ENCODE data around the gene GREM1. TPM values are rescaled to one million over a fixed set of nuclear protein-coding genes. Genes with fewer than 3 reads are reported as not detected.

Gene GREM1
- total RNA-seq, result 1 to 10 TPM; 1.6 to 2.4 TPM
- 1 to 10 TPM in 1 of 2 donors, under 1 TPM in 1; 0.06 to 1.8 TPM for polyA plus RNA-seq
- long read RNA-seq, donor 1, result 0 reads
- long read RNA-seq, donor 2, result 0 reads
- long read RNA-seq, donor 3, result 0 reads
- long read RNA-seq, donor 4, result 0 reads
- long read RNA-seq, donor 5, result 0 reads

GRCh38 chr15:32717426-32718226, at the start of gene GREM1:
TSS of gene GREM1 (plus strand) at chr15:32718004. CDS start at chr15:32730691, 12,687 bp downstream.
- H3K4me1 ChIP-seq (ENCODE audit: control insufficient read depth in 5 of 5, insufficient read depth in 5 of 5, low read length in 5 of 5), result peaks cover 0 to 14% (median 9%) of the 10 kb centered on the region in 5 donors
- 2% methylated on average over 88 to 99 of the region's 99 CpGs for WGBS, 2 donors
- TF ChIP-seq, protein P1, sequence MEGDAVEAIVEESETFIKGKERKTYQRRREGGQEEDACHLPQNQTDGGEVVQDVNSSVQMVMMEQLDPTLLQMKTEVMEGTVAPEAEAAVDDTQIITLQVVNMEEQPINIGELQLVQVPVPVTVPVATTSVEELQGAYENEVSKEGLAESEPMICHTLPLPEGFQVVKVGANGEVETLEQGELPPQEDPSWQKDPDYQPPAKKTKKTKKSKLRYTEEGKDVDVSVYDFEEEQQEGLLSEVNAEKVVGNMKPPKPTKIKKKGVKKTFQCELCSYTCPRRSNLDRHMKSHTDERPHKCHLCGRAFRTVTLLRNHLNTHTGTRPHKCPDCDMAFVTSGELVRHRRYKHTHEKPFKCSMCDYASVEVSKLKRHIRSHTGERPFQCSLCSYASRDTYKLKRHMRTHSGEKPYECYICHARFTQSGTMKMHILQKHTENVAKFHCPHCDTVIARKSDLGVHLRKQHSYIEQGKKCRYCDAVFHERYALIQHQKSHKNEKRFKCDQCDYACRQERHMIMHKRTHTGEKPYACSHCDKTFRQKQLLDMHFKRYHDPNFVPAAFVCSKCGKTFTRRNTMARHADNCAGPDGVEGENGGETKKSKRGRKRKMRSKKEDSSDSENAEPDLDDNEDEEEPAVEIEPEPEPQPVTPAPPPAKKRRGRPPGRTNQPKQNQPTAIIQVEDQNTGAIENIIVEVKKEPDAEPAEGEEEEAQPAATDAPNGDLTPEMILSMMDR (IDR thresholded peaks at IDR 0.05; ENCODE audit: control extremely low read depth, extremely low read depth), result no peak
- H3K27me3 ChIP-seq (ENCODE audit: control insufficient read depth in 3 of 3, insufficient read depth in 3 of 3, low read length in 2 of 3), result peaks cover 31 to 93% (median 75%) of the 10 kb centered on the region in 3 donors
- peak in 1 of 3 donors; percentile 35 for DNase-seq
- H3K9ac ChIP-seq (ENCODE audit: insufficient read depth in 1 of 2, low read length in 2 of 2), result no peak within 1 kb of the TSS
- H3K27ac ChIP-seq (ENCODE audit: low read depth in 1 of 2, low read length in 1 of 2), result no peak within 1 kb of the TSS
- H3K4me3 ChIP-seq, result no peak within 1 kb of the TSS
- no peaks in the 10 kb centered on the region for H3K36me3 ChIP-seq (ENCODE audit: control insufficient read depth in 4 of 4, insufficient read depth in 4 of 4, low read length in 4 of 4)
- no peak for ATAC-seq (ENCODE audit: insufficient read depth, low FRiP score)
- H3K9me3 ChIP-seq (ENCODE audit: control insufficient read depth in 4 of 4, insufficient read depth in 3 of 4, low read length in 3 of 4), result peaks cover 0 to 9% (median 0%) of the 10 kb centered on the region in 4 donors

DNA sequence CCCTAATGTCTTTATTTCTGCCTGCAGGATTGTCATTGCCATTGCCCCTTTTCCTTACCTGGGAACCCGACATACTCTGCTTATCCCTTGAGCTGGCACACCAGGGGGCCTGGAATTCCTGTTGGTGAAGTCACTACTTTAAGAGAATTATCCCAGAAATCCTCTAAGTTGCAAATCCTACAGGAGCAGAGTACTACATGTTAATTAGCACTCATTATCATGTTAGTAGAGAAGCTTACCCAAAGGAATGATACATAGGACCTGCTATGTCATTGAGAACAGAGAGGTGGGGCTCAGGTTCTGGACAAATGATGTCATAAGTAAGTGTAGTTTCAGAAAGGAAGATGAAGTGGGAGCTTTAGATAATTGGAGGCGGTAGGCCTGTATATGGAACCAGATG, 48.9 kb upstream of the GREM1 start:
- TF ChIP-seq, protein P1 (IDR thresholded peaks at IDR 0.05; ENCODE audit: control extremely low read depth, extremely low read depth), result no peak
- Histone ChIP-seq H3K27me3 (ENCODE audit: control insufficient read depth in 3 of 3, insufficient read depth in 3 of 3, low read length in 2 of 3) (no peaks in the 10 kb centered on the region), H3K27ac (ENCODE audit: low read depth in 1 of 2, low read length in 1 of 2) (no peak overlapping the region), H3K36me3 (ENCODE audit: control insufficient read depth in 4 of 4, insufficient read depth in 4 of 4, low read length in 4 of 4) (no peaks in the 10 kb centered on the region), H3K4me3 (no peak overlapping the region), H3K4me1 (ENCODE audit: control insufficient read depth in 5 of 5, insufficient read depth in 5 of 5, low read length in 5 of 5) (peaks cover 0 to 3% (median 0%) of the 10 kb centered on the region in 5 donors), H3K9ac (ENCODE audit: insufficient read depth in 1 of 2, low read length in 2 of 2) (no peak overlapping the region), H3K9me3 (ENCODE audit: control insufficient read depth in 4 of 4, insufficient read depth in 3 of 4, low read length in 3 of 4) (no peaks in the 10 kb centered on the region)
- ATAC-seq (ENCODE audit: insufficient read depth, low FRiP score) (no peak), DNase-seq (no peak)
- WGBS, 2 donors, result 90% methylated on average over 2 of the region's 2 CpGs

GRCh38 chr15:32669896-32670611, 47.8 kb upstream of the GREM1 start:
- ATAC-seq (ENCODE audit: insufficient read depth, low FRiP score) (no peak), DNase-seq (peak in 2 of 3 donors; percentile 55 to 63)
- 57 to 68% methylated on average over 5 of the region's 5 CpGs for WGBS, 2 donors
- Histone ChIP-seq H3K27me3 (ENCODE audit: control insufficient read depth in 3 of 3, insufficient read depth in 3 of 3, low read length in 2 of 3) (no peaks in the 10 kb centered on the region), H3K36me3 (ENCODE audit: control insufficient read depth in 4 of 4, insufficient read depth in 4 of 4, low read length in 4 of 4) (no peaks in the 10 kb centered on the region), H3K9ac (ENCODE audit: insufficient read depth in 1 of 2, low read length in 2 of 2) (no peak overlapping the region), H3K4me1 (ENCODE audit: control insufficient read depth in 5 of 5, insufficient read depth in 5 of 5, low read length in 5 of 5) (peaks cover 0 to 3% (median 0%) of the 10 kb centered on the region in 5 donors), H3K9me3 (ENCODE audit: control insufficient read depth in 4 of 4, insufficient read depth in 3 of 4, low read length in 3 of 4) (no peaks in the 10 kb centered on the region), H3K4me3 (no peak overlapping the region), H3K27ac (ENCODE audit: low read depth in 1 of 2, low read length in 1 of 2) (no peak overlapping the region)
- TF ChIP-seq, protein P1 (IDR thresholded peaks at IDR 0.05; ENCODE audit: control extremely low read depth, extremely low read depth), result no peak

Measured in lung (tissue), 16 donors.